ENCODE measurements around the gene SUPT5H. TPM values are rescaled to one million over a fixed set of nuclear protein-coding genes. Genes with fewer than 3 reads are reported as not detected.
A peak's percentile ranks its signal among the peaks of the same experiment; 100 is the strongest.

Gene SUPT5H
- total and polyA plus RNA-seq, 2 of the 13 experiments (the other 11 are each of a cell fraction or from before 2014, with no cell fraction given) = 48.2 to 51.7 TPM

DNA sequence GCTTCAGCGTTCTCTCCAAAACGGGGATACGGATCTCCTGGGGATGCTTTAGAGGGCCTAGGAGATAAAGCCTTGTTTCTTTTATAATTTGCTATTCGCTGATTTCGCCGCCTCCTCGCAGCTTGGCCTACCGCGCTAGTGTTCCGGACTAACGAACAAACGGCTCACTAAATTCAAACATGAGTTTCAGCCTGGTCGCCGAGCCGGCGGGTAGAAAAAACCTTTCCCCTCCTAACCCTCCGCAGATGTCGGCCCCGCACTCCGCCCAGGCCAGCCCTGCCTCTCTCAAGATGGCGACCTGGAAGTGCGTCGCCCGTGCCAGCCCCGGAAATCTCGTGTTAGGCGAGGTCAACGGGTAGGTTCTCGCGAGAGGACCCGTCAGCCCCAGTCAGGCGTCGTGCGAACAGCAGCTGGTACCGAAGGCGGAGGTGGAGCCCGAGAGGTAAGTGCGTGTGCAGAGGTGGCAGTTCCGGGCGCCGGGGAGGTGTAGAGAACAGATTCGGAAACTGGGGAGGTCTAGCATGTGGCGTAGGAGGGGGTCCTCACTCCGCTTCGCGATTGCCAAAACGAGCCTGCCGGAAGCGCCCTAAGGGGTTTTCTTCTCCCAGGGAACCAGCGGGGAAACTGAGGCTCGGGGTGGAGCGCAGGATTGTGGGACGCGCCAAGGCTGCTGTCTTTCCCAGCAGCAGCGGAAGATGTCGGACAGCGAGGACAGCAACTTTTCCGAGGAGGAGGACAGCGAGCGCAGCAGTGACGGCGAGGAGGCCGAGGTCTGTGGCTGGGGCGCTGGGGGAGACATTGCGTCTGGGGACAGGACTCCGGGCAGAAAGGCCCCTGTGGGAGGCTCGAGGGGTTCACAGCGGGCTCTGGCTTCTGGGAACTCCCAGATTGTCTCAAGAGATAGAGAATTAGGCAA, at the start of gene SUPT5H (continued):
- TF ChIP-seq, protein P1, sequence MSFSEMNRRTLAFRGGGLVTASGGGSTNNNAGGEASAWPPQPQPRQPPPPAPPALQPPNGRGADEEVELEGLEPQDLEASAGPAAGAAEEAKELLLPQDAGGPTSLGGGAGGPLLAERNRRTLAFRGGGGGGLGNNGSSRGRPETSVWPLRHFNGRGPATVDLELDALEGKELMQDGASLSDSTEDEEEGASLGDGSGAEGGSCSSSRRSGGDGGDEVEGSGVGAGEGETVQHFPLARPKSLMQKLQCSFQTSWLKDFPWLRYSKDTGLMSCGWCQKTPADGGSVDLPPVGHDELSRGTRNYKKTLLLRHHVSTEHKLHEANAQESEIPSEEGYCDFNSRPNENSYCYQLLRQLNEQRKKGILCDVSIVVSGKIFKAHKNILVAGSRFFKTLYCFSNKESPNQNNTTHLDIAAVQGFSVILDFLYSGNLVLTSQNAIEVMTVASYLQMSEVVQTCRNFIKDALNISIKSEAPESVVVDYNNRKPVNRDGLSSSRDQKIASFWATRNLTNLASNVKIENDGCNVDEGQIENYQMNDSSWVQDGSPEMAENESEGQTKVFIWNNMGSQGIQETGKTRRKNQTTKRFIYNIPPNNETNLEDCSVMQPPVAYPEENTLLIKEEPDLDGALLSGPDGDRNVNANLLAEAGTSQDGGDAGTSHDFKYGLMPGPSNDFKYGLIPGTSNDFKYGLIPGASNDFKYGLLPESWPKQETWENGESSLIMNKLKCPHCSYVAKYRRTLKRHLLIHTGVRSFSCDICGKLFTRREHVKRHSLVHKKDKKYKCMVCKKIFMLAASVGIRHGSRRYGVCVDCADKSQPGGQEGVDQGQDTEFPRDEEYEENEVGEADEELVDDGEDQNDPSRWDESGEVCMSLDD (CRISPR knock-in tag; IDR thresholded peaks at IDR 0.05; ENCODE audit: borderline replicate concordance) = peak; percentile 14; the same call in 1 of the 2 replicates
- TF ChIP-seq ZMAT3 (CRISPR knock-in tag; conservative IDR thresholded peaks at IDR 0.05) (peak; percentile 75; the same call in 1 of the 2 replicates), ZNF354B (CRISPR knock-in tag; IDR thresholded peaks at IDR 0.05) (no peak; the same call in 1 of the 2 replicates), EED (CRISPR knock-in tag; IDR thresholded peaks at IDR 0.05) (no peak), SMARCE1 (IDR thresholded peaks at IDR 0.05; ENCODE audit: borderline replicate concordance) (no peak), FOSL2 (CRISPR knock-in tag; IDR thresholded peaks at IDR 0.05) (peak; percentile 46; the same call in 1 of the 2 replicates), MAFF (IDR thresholded peaks at IDR 0.05; ENCODE audit: low read depth, low read length) (no peak), EP300 (IDR thresholded peaks at IDR 0.05; ENCODE audit: low read depth in 2 of 2, low read length in 2 of 2) (no peak), EP300 (CRISPR knock-in tag; IDR thresholded peaks at IDR 0.05; ENCODE audit: borderline replicate concordance) (no peak; the same call in 1 of the 2 replicates), PITX1 (CRISPR knock-in tag; IDR thresholded peaks at IDR 0.05) (0 out of 2 replicates have a peak, but pooled peaks have one; percentile 20), ONECUT2 (CRISPR knock-in tag; IDR thresholded peaks at IDR 0.05) (no peak), ZNF652 (CRISPR knock-in tag; IDR thresholded peaks at IDR 0.05; ENCODE audit: borderline replicate concordance, low read depth) (no peak), ZNF343 (CRISPR knock-in tag; IDR thresholded peaks at IDR 0.05) (no peak), TBX3 (IDR thresholded peaks at IDR 0.05; ENCODE audit: borderline replicate concordance) (no peak)
- TF ChIP-seq, protein P2, sequence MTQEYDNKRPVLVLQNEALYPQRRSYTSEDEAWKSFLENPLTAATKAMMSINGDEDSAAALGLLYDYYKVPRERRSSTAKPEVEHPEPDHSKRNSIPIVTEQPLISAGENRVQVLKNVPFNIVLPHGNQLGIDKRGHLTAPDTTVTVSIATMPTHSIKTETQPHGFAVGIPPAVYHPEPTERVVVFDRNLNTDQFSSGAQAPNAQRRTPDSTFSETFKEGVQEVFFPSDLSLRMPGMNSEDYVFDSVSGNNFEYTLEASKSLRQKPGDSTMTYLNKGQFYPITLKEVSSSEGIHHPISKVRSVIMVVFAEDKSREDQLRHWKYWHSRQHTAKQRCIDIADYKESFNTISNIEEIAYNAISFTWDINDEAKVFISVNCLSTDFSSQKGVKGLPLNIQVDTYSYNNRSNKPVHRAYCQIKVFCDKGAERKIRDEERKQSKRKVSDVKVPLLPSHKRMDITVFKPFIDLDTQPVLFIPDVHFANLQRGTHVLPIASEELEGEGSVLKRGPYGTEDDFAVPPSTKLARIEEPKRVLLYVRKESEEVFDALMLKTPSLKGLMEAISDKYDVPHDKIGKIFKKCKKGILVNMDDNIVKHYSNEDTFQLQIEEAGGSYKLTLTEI (CRISPR knock-in tag; conservative IDR thresholded peaks at IDR 0.05) = no peak
- TF ChIP-seq, protein P3, sequence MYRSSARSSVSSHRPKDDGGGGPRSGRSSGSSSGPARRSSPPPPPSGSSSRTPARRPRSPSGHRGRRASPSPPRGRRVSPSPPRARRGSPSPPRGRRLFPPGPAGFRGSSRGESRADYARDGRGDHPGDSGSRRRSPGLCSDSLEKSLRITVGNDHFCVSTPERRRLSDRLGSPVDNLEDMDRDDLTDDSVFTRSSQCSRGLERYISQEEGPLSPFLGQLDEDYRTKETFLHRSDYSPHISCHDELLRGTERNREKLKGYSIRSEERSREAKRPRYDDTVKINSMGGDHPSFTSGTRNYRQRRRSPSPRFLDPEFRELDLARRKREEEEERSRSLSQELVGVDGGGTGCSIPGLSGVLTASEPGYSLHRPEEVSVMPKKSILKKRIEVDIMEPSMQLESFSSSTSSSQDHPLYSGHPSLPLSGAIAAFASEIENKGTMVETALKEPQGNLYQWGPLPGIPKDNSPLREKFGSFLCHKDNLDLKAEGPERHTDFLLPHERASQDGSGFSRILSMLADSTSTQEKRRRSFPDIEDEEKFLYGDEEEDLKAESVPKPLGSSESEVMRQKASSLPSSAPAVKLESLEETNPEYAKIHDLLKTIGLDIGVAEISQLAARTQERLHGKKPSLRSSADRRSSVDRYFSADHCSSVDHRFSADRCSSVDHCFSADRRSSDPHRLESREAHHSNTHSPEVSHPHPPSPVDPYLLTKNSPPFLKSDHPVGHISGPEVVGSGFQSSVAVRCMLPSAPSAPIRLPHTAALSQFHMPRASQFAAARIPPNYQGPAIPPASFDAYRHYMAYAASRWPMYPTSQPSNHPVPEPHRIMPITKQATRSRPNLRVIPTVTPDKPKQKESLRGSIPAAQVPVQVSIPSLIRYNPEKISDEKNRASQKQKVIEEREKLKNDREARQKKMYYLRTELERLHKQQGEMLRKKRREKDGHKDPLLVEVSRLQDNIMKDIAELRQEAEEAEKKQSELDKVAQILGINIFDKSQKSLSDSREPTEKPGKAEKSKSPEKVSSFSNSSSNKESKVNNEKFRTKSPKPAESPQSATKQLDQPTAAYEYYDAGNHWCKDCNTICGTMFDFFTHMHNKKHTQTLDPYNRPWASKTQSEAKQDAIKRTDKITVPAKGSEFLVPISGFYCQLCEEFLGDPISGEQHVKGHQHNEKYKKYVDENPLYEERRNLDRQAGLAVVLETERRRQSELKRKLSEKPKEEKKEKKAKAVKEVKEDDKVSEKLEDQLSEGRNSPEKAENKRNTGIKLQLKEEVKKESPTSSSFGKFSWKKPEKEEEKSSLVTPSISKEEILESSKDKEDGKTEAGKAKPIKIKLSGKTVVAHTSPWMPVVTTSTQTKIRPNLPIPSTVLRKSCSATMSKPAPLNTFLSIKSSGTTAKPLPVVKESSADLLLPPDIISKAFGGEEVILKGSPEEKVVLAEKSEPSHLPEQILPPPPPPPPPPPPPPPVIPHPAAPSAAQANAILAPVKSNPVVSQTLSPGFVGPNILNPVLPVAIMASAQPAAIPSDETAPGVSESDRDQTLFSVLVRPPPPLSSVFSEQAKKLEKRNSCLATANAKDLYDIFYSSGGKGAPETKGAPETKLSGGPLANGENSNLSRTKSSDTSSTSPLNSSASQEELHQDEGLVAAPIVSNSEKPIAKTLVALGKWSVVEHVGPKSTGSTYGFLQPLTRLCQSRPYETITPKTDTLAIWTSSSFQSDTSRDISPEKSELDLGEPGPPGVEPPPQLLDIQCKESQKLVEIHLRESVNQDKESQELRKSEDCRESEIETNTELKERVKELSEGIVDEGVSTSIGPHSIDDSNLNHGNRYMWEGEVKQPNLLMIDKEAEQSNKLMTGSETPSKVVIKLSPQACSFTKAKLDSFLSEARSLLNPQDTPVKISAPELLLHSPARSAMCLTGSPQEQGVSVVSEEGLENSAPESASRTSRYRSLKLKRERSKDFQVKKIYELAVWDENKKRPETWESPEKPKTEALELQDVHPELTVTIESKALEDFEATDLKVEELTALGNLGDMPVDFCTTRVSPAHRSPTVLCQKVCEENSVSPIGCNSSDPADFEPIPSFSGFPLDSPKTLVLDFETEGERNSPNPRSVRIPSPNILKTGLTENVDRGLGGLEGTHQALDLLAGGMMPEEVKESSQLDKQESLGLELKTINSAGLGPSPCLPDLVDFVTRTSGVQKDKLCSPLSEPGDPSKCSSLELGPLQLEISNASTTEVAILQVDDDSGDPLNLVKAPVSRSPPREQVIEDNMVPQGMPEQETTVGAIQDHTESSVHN (CRISPR knock-in tag; IDR thresholded peaks at IDR 0.05) = no peak
